ENCODE data around the gene JAZF1. TPM values are rescaled to one million over a fixed set of nuclear protein-coding genes. Genes with fewer than 3 reads are reported as not detected.
A peak's percentile ranks its signal among the peaks of the same experiment; 100 is the strongest.

Gene JAZF1
- total RNA-seq, 1 experiment from 2014 or later = 9.1 TPM

DNA sequence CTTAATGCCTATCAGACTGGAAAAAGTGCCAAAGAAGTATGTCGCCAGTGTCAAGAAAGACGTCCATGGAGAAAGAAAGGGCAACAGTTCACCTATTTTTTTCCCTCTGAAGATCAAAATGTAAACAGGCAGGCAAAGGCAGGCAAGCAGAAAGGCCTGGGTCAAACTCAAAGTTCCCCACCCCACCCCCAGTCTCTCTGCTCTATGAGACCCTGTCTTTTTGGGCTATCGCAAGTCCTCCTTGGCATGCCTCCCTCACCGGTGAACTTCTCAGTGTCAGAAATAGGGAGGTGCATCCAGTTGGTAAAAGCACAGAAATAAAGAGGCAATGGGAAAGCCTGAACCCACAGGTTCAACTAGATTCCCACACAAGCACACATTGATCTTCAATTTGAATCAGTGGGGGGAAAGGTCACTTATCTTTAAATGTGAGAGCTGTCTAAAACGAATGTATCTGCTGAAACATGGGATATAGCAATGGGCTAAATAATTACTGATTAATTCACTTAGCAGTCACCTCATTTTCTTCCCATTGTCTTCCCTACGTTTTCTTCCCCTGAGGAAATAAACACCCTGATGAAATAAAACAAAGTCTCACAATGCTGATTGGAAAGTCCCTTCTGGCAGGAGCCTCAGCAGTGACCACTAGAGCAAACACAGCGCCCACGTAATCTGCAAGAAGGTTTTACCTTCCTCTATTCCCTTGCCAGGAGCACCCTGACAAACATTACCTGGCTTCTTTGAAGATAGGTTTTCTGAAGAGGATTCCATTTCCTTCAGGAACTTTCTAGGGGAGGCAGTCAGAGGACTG is 31.1 kb downstream of the JAZF1 start:
- Histone ChIP-seq H3T11ph (ENCODE audit: low read length) (no peak overlapping the region), H3K14ac (ENCODE audit: insufficient read depth, low read length) (peak overlapping the region; percentile 43; the same call in 1 of the 2 replicates), H2BK12ac (ENCODE audit: insufficient read length, low read depth, low read length) (no peak overlapping the region), H4K5ac (ENCODE audit: insufficient read length, low read depth, low read length) (no peak overlapping the region), H3K23ac (ENCODE audit: insufficient read length, low read depth, low read length) (no peak overlapping the region), H4K20me1 (ENCODE audit: control insufficient read depth, insufficient read depth, insufficient read length) (no peaks in the 10 kb centered on the region), H3K23me2 (ENCODE audit: insufficient read length, low read depth, low read length, poor library complexity, severe bottlenecking) (no peaks in the 10 kb centered on the region), H3K27ac (ENCODE audit: insufficient read length, low read depth, low read length) (no peak overlapping the region), H3K9ac (ENCODE audit: extremely low read depth, insufficient read length, low read length) (no peak overlapping the region), H2BK20ac (ENCODE audit: low read depth, low read length, poor library complexity, severe bottlenecking) (no peak overlapping the region), H3K79me1 (ENCODE audit: insufficient read depth, low read depth, low read length, poor library complexity, severe bottlenecking) (no peaks in the 10 kb centered on the region), H2AK5ac (ENCODE audit: insufficient read length, low read length) (no peak overlapping the region), H2BK120ac (ENCODE audit: low read depth, low read length, poor library complexity, severe bottlenecking) (no peak overlapping the region), H3K27me3 (ENCODE audit: insufficient read depth, low read length) (no peaks in the 10 kb centered on the region), H3K4me1 (ENCODE audit: insufficient read depth, low read length) (no peaks in the 10 kb centered on the region; the same call in 1 of the 2 replicates), H4K91ac (ENCODE audit: insufficient read length, low read depth, low read length) (no peak overlapping the region), H3K56ac (ENCODE audit: insufficient read length, low read depth, low read length) (no peak overlapping the region), H2BK5ac (ENCODE audit: insufficient read length, low read length) (no peak overlapping the region), H4K8ac (replicated peaks; ENCODE audit: insufficient read length, low read depth, low read length) (no peak overlapping the region), H3K9me3 (ENCODE audit: control insufficient read depth, low read depth, low read length) (no peaks in the 10 kb centered on the region), H3K79me2 (ENCODE audit: insufficient read depth, low read length) (no peaks in the 10 kb centered on the region), H2AFZ (ENCODE audit: low read length) (no peak overlapping the region), H3K4me2 (ENCODE audit: insufficient read depth, insufficient read length, low read length) (no peak overlapping the region), H3K18ac (ENCODE audit: insufficient read length, low read depth, low read length) (no peak overlapping the region), H2BK15ac (ENCODE audit: low read depth, low read length) (no peak overlapping the region), H3K4ac (ENCODE audit: low read depth, low read length) (no peak overlapping the region)
- H3K27me3 Mint-ChIP-seq (ENCODE audit: low read depth) = no peaks in the 10 kb centered on the region
- no peak overlapping the region for H3K4me3 Mint-ChIP-seq
- WGBS (ENCODE audit: extremely low coverage, insufficient read length, low lambda C conversion rate) = no CpG with 5 or more reads among the region's 8 CpGs
- peaks cover 19 to 22% of the 10 kb centered on the region in 2 experiments for H3K4me1 Mint-ChIP-seq
- H3K27ac Mint-ChIP-seq = peak overlapping the region in 2 of 3 experiments; percentile 5 to 69; a peak in 3 of 7 replicates
- TF ChIP-seq, protein P1, sequence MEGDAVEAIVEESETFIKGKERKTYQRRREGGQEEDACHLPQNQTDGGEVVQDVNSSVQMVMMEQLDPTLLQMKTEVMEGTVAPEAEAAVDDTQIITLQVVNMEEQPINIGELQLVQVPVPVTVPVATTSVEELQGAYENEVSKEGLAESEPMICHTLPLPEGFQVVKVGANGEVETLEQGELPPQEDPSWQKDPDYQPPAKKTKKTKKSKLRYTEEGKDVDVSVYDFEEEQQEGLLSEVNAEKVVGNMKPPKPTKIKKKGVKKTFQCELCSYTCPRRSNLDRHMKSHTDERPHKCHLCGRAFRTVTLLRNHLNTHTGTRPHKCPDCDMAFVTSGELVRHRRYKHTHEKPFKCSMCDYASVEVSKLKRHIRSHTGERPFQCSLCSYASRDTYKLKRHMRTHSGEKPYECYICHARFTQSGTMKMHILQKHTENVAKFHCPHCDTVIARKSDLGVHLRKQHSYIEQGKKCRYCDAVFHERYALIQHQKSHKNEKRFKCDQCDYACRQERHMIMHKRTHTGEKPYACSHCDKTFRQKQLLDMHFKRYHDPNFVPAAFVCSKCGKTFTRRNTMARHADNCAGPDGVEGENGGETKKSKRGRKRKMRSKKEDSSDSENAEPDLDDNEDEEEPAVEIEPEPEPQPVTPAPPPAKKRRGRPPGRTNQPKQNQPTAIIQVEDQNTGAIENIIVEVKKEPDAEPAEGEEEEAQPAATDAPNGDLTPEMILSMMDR (conservative IDR thresholded peaks at IDR 0.05) = no peak
- 0 out of 7 replicates have a peak, but pooled peaks cover 0 to 4% (median 0%) of the 10 kb centered on the region in 3 experiments for H3K36me3 Mint-ChIP-seq (ENCODE audit: insufficient read depth in 1 of 3, low read depth in 3 of 3)
- DNase-seq = no peak
- H3K9me3 Mint-ChIP-seq = no peaks in the 10 kb centered on the region; a peak in 1 of 5 replicates
